ENCODE measurements around the gene GET3. TPM values are rescaled to one million over a fixed set of nuclear protein-coding genes. Genes with fewer than 3 reads are reported as not detected.

The GET3 gene
- total and polyA plus RNA-seq, 2 of the 13 experiments (the other 11 are each of a cell fraction or from before 2014, with no cell fraction given) = 57.7 to 59.4 TPM

GRCh38 chr19:12736995-12737834 lies at the start of gene GET3 (continued):
- TF ChIP-seq GMEB1 (CRISPR knock-in tag; IDR thresholded peaks at IDR 0.05; ENCODE audit: borderline replicate concordance) = no peak
- TF ChIP-seq HNRNPLL (IDR thresholded peaks at IDR 0.05; ENCODE audit: low read depth, low read length, poor library complexity, severe bottlenecking) = peak; percentile 33
- no peak for TF ChIP-seq TCF7 (IDR thresholded peaks at IDR 0.05; ENCODE audit: low read depth)
- TF ChIP-seq ZNF672 (CRISPR knock-in tag; IDR thresholded peaks at IDR 0.05) = no peak
- TF ChIP-seq CREB1 (IDR thresholded peaks at IDR 0.05) = peak; percentile 50
- peak; percentile 84 for TF ChIP-seq CREB1 (CRISPR knock-in tag; IDR thresholded peaks at IDR 0.05)
- TF ChIP-seq TRAFD1 (CRISPR knock-in tag; IDR thresholded peaks at IDR 0.05; ENCODE audit: borderline replicate concordance) = no peak
- TF ChIP-seq ZNF329 (CRISPR knock-in tag; IDR thresholded peaks at IDR 0.05; ENCODE audit: low read depth) = no peak
- TF ChIP-seq PBX2 (CRISPR knock-in tag; IDR thresholded peaks at IDR 0.05) = peak; percentile 91
- no peak for TF ChIP-seq CEBPB (IDR thresholded peaks at IDR 0.05; ENCODE audit: borderline replicate concordance, low read depth, low read length)
- peak; percentile 96 for TF ChIP-seq FOXK2 (IDR thresholded peaks at IDR 0.05)
- TF ChIP-seq ZNF792 (CRISPR knock-in tag; IDR thresholded peaks at IDR 0.05) = no peak; the same call in 1 of the 2 replicates
- no peak for TF ChIP-seq RNF219 (CRISPR knock-in tag; IDR thresholded peaks at IDR 0.05)
- no peak for TF ChIP-seq ATRX (CRISPR knock-in tag; IDR thresholded peaks at IDR 0.05; ENCODE audit: borderline replicate concordance)
- no peak for TF ChIP-seq NFATC3 (CRISPR knock-in tag; IDR thresholded peaks at IDR 0.05)
- TF ChIP-seq NBN (conservative IDR thresholded peaks at IDR 0.05) = no peak
- no peak for TF ChIP-seq STAG1 (CRISPR knock-in tag; IDR thresholded peaks at IDR 0.05)
- TF ChIP-seq NCOA5 (CRISPR knock-in tag; IDR thresholded peaks at IDR 0.05) = no peak
- TF ChIP-seq ZNF678 (CRISPR knock-in tag; IDR thresholded peaks at IDR 0.05) = no peak
- TF ChIP-seq E2F1 (CRISPR knock-in tag; IDR thresholded peaks at IDR 0.05) = 0 out of 2 replicates have a peak, but pooled peaks have one; percentile 46
- no peak for TF ChIP-seq ZBTB20 (CRISPR knock-in tag; IDR thresholded peaks at IDR 0.05; ENCODE audit: borderline replicate concordance, low read depth)
- TF ChIP-seq IRF2 (CRISPR knock-in tag; IDR thresholded peaks at IDR 0.05) = no peak

All from HepG2 (cell line).